Endothelial cell of umbilical vein (primary cell): ENCODE results near the gene HSPA8. TPM values are rescaled to one million over a fixed set of nuclear protein-coding genes. Genes with fewer than 3 reads are reported as not detected.

Experiments used
- BruUV-seq: library from RNA; stranded (reverse); fragments of 400-500 nt; replicated peaks from 2 replicates; lab custom pipeline; 2021; lab: Mats Ljungman, UMichigan
- CTCF ChIA-PET: fragments of 300-600, 350-600 bp; sonication (Branson Sonifier 250); formaldehyde crosslinking; loops from one replicate; lab custom pipeline; 2021; ENCODE audit warnings: antibody characterized with exemption, inconsistent platforms; lab: Charles Lee
- POLR2A ChIA-PET: fragments of 300-600, 350-600 bp; sonication (Branson Sonifier 250); formaldehyde crosslinking; loops from one replicate; lab custom pipeline; 2021; ENCODE audit warnings: antibody characterized with exemption, inconsistent platforms; lab: Charles Lee
- DNase-seq: peaks from one replicate; pipeline ENCODE4 v3.0.0-alpha.2; 2011; ENCODE audit warnings: low read depth, low spot score
- FAIRE-seq: peaks from 2 replicates; lab custom pipeline; 2011; peaks lifted over from hg19 to GRCh38; lab: Jason Lieb, UNC
- H2AFZ ChIP-seq: 2 replicates; pipeline ENCODE4 v1.6.0; 2012; ENCODE audit warnings: low read depth, low read length, control low read depth, inconsistent platforms
- H3K27ac ChIP-seq: 2 replicates; pipeline ENCODE4 v1.5.1; 2011; ENCODE audit warnings: low read depth, mild to moderate bottlenecking, control low read depth, low read length, moderate library complexity; ENCODE audit not compliant: insufficient read depth
- H3K27me3 ChIP-seq, 2 experiments: 2 replicates each; pipeline versions ENCODE4 v1.6.0 to v1.6.1; 2011; ENCODE audit warnings: low read length in 2 of 2, mixed read lengths in 1 of 2; ENCODE audit not compliant: control insufficient read depth in 2 of 2, insufficient read depth in 2 of 2
- H3K36me3 ChIP-seq, 2 experiments: 2 replicates in 1 of 2; 3 replicates in 1 of 2; pipeline ENCODE4 v1.5.1; 2011; ENCODE audit warnings: low read length in 2 of 2, mild to moderate bottlenecking in 1 of 2, moderate library complexity in 1 of 2; ENCODE audit not compliant: control insufficient read depth in 2 of 2, insufficient read depth in 2 of 2; ENCODE audit errors: extremely low read depth in 1 of 2
- H3K4me1 ChIP-seq: 3 replicates; pipeline ENCODE4 v1.5.1; 2011; ENCODE audit warnings: mild to moderate bottlenecking, low read length; ENCODE audit not compliant: control insufficient read depth, insufficient read depth; ENCODE audit errors: extremely low read depth
- H3K4me2 ChIP-seq: 2 replicates; pipeline ENCODE4 v1.6.1; 2011; ENCODE audit warnings: low read length, control low read depth, mixed read lengths; ENCODE audit not compliant: insufficient read depth
- H3K4me3 ChIP-seq, 3 experiments: fragments of 200-600 bp in 1 of 3; sonication (generic), shearing (Covaris generic) in 1 of 3; replicated peaks in 1 of 3; 2 replicates each; pipeline ENCODE4 v1.5.1; 2011 to 2016; ENCODE audit warnings: control low read depth in 3 of 3, low read length in 3 of 3, mild to moderate bottlenecking in 2 of 3, inconsistent platforms in 1 of 3, low read depth in 1 of 3, moderate library complexity in 1 of 3; ENCODE audit not compliant: insufficient read depth in 1 of 3
- H3K79me2 ChIP-seq: 2 replicates; pipeline ENCODE4 v1.6.0; 2012; ENCODE audit warnings: low read length, inconsistent platforms; ENCODE audit not compliant: control insufficient read depth, insufficient read depth
- H3K9ac ChIP-seq: replicated peaks from 2 replicates; pipeline ENCODE3; 2011; ENCODE audit warnings: low read length, control low read depth; ENCODE audit not compliant: insufficient read depth; ENCODE audit errors: extremely low read depth
- H3K9me1 ChIP-seq: replicated peaks from 3 replicates; pipeline ENCODE4 v1.6.0; 2011; ENCODE audit warnings: mild to moderate bottlenecking, low read length; ENCODE audit not compliant: control insufficient read depth, insufficient read depth; ENCODE audit errors: extremely low read depth
- H3K9me3 ChIP-seq: replicated peaks from 2 replicates; pipeline ENCODE4 v1.5.1; 2012; ENCODE audit warnings: low read length, inconsistent platforms; ENCODE audit not compliant: control insufficient read depth, insufficient read depth
- H4K20me1 ChIP-seq: replicated peaks from 2 replicates; pipeline ENCODE3; 2011; ENCODE audit warnings: mild to moderate bottlenecking, low read length; ENCODE audit not compliant: control insufficient read depth, insufficient read depth; ENCODE audit errors: extremely low read depth
- EZH2 ChIP-seq: IDR thresholded peaks from 2 replicates; pipeline ENCODE4 v1.6.1; 2012; ENCODE audit warnings: borderline replicate concordance, low read depth, mild to moderate bottlenecking, moderate library complexity, low read length, inconsistent platforms; ENCODE audit not compliant: severe bottlenecking
- FOS ChIP-seq: IDR thresholded peaks from 2 replicates; pipeline ENCODE4 v1.6.1; 2011; ENCODE audit warnings: mild to moderate bottlenecking, low read length, moderate library complexity, borderline replicate concordance; ENCODE audit not compliant: insufficient read depth
- GATA2 ChIP-seq: IDR thresholded peaks from 2 replicates; pipeline ENCODE4 v1.7.0; 2011; ENCODE audit warnings: low read depth, mild to moderate bottlenecking, moderate library complexity, mixed read lengths, low read length; ENCODE audit not compliant: insufficient read length, insufficient read depth
- JUN ChIP-seq: IDR thresholded peaks from 2 replicates; pipeline ENCODE4 v1.6.1; 2011; ENCODE audit warnings: borderline replicate concordance, low read depth; ENCODE audit not compliant: insufficient read length, insufficient read depth
- MYC ChIP-seq: IDR thresholded peaks from one replicate; pipeline ENCODE4 v1.6.1; 2011; ENCODE audit warnings: mild to moderate bottlenecking, low read depth, low read length
- POLR2A ChIP-seq: IDR thresholded peaks from 2 replicates; pipeline ENCODE4 v1.6.1; 2012; ENCODE audit warnings: low read depth, mild to moderate bottlenecking, control low read depth, low read length
- POLR2AphosphoS5 ChIP-seq: IDR thresholded peaks from 2 replicates; pipeline ENCODE4 v1.6.1; 2012; ENCODE audit warnings: low read depth, mild to moderate bottlenecking, control low read depth, low read length, moderate library complexity; ENCODE audit not compliant: insufficient read depth
- dilution Hi-C: fragments of 300-500 bp; cut with MboI; formaldehyde crosslinking; loops from one replicate; pipeline ENCODE4 v1.15.0; 2019; ENCODE audit warnings: low sequenced_read_pairs; ENCODE audit not compliant: extremely low pct_ligation_motif_present
- intact Hi-C: fragments of 100-400 bp; cut with micrococcal nuclease; formaldehyde crosslinking; loops from one replicate; pipeline ENCODE4 v1.10.0; 2022
- polyA plus RNA-seq, 4 experiments: library from polyadenylated mRNA; depleted of rRNA in 3 of 4; stranded (reverse) in 3 of 4; unstranded in 1 of 4; fragments of >200 nt; gene quantifications; 2 replicates each; pipeline versions ENCODE4 v1.2.1 to v1.2.3, GENCODE V29; 2011 to 2012; ENCODE audit warnings: missing spikeins in 1 of 4
- total RNA-seq: library from RNA; stranded (reverse); gene quantifications from 2 replicates; pipeline ENCODE4 v1.2.3, GENCODE V29; 2021
- TF ChIP-seq, protein P1 (sequence below), 2 donors: IDR thresholded peaks; 1 replicate in 1 of 2; 2 replicates in 1 of 2; pipeline ENCODE4 v1.5.1; 2011; ENCODE audit warnings: low read length in 2 of 2, mild to moderate bottlenecking in 2 of 2, moderate library complexity in 2 of 2, control low read depth in 1 of 2, inconsistent platforms in 1 of 2, low read depth in 1 of 2; ENCODE audit not compliant: insufficient read depth in 1 of 2; ENCODE audit errors: extremely low read depth in 1 of 2
- TF ChIP-seq, protein P2 (sequence below): IDR thresholded peaks from 2 replicates; pipeline ENCODE4 v1.6.1; 2011; ENCODE audit not compliant: insufficient read depth, insufficient read length

Gene HSPA8
- total and polyA plus RNA-seq, 2 donors (not counting 3 experiments of a cell fraction or from before 2014, with no cell fraction given), result 1,383 to 1,728 TPM

- Histone ChIP-seq H3K4me1 (no peaks in the 10 kb centered on the region), H3K27me3 (peaks cover 0 to 4% of the 10 kb centered on the region in 2 experiments), H3K27ac (no peak overlapping the region), H3K9me1 (no peaks in the 10 kb centered on the region), H3K4me3 (no peak overlapping the region), H4K20me1 (no peaks in the 10 kb centered on the region), H3K9me3 (no peaks in the 10 kb centered on the region), H3K9ac (no peak overlapping the region), H3K36me3 (no peaks in the 10 kb centered on the region), H2AFZ (no peak overlapping the region), H3K79me2 (no peaks in the 10 kb centered on the region), H3K4me2 (no peak overlapping the region)
- ChIA-PET CTCF (interaction anchor here (0.7 to 2.3 kb wide), 7 partner anchors 9 to 258 kb away, joined by 3 to 20 read pairs (median 4); no protein-coding TSS in a partner anchor), POLR2A (interaction anchor here (0.6 kb wide), 1 partner anchor 9 kb away, joined by 10 read pairs; no protein-coding TSS in a partner anchor)
- FAIRE-seq, result no peak
- dilution Hi-C loops, result no loop called here
- TF ChIP-seq EZH2 (no peak), POLR2A (no peak), MYC (no peak), GATA2 (no peak), FOS (no peak), POLR2AphosphoS5 (no peak), JUN (no peak)
- TF ChIP-seq, protein P1, sequence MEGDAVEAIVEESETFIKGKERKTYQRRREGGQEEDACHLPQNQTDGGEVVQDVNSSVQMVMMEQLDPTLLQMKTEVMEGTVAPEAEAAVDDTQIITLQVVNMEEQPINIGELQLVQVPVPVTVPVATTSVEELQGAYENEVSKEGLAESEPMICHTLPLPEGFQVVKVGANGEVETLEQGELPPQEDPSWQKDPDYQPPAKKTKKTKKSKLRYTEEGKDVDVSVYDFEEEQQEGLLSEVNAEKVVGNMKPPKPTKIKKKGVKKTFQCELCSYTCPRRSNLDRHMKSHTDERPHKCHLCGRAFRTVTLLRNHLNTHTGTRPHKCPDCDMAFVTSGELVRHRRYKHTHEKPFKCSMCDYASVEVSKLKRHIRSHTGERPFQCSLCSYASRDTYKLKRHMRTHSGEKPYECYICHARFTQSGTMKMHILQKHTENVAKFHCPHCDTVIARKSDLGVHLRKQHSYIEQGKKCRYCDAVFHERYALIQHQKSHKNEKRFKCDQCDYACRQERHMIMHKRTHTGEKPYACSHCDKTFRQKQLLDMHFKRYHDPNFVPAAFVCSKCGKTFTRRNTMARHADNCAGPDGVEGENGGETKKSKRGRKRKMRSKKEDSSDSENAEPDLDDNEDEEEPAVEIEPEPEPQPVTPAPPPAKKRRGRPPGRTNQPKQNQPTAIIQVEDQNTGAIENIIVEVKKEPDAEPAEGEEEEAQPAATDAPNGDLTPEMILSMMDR (IDR thresholded peaks at IDR 0.05; ENCODE audit: extremely low read depth in 1 of 2, insufficient read depth in 1 of 2, low read depth in 1 of 2, low read length in 2 of 2), result no peak
- TF ChIP-seq, protein P2, sequence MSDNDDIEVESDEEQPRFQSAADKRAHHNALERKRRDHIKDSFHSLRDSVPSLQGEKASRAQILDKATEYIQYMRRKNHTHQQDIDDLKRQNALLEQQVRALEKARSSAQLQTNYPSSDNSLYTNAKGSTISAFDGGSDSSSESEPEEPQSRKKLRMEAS, result no peak
- no peak for DNase-seq
- intact Hi-C loops, result no loop called here
- BruUV-seq, result no TSS peak
These were observed 16.8 kb downstream of the HSPA8 start for GRCh38 chr11:123045101-123045500.
